HepG2 (cell line): ENCODE measurements around the gene TBCEL. TPM values are rescaled to one million over a fixed set of nuclear protein-coding genes. Genes with fewer than 3 reads are reported as not detected.

Experiments used
- CEBPZ ChIP-seq: IDR thresholded peaks from 2 replicates; pipeline ENCODE4 v1.6.1; 2012; ENCODE audit warnings: low read length, improper control_type of control experiment
- CTCF ChIP-seq: sonication (generic); formaldehyde crosslinking; IDR thresholded peaks from 2 replicates; pipeline ENCODE4 v1.5.0; 2020; ENCODE audit warnings: mild to moderate bottlenecking, missing genetic modification reagents, moderate library complexity
- FOXJ3 ChIP-seq: sonication (generic); formaldehyde crosslinking; IDR thresholded peaks from 2 replicates; pipeline ENCODE4 v1.4.0; 2020; ENCODE audit warnings: missing genetic modification reagents, mild to moderate bottlenecking, borderline replicate concordance
- GFI1 ChIP-seq: sonication (generic); formaldehyde crosslinking; IDR thresholded peaks from 2 replicates; pipeline ENCODE4 v1.5.0; 2020; ENCODE audit warnings: missing genetic modification reagents, mild to moderate bottlenecking, borderline replicate concordance
- HNRNPH1 ChIP-seq: fragments of 200-400 bp; formaldehyde crosslinking; optimal IDR thresholded peaks from 2 replicates; pipeline ENCODE3; 2017; ENCODE audit warnings: mild to moderate bottlenecking, low read depth, low read length
- IRF9 ChIP-seq: sonication (generic); formaldehyde crosslinking; IDR thresholded peaks from 2 replicates; pipeline ENCODE4 v1.8.0; 2022; ENCODE audit warnings: missing genetic modification reagents, mild to moderate bottlenecking, borderline replicate concordance
- MAFK ChIP-seq, 2 experiments: IDR thresholded peaks in 1 of 2; conservative IDR thresholded peaks in 1 of 2; 2 replicates each; pipeline ENCODE4 v1.6.1; 2011; ENCODE audit warnings: improper control_type of control experiment in 2 of 2, low read length in 2 of 2
- MTF1 ChIP-seq: sonication (generic); formaldehyde crosslinking; IDR thresholded peaks from 2 replicates; pipeline ENCODE4 v1.5.0; 2020; ENCODE audit warnings: missing genetic modification reagents
- PHF20 ChIP-seq: sonication (generic); formaldehyde crosslinking; IDR thresholded peaks from 2 replicates; pipeline ENCODE4 v1.5.0; 2020; ENCODE audit warnings: mild to moderate bottlenecking, missing genetic modification reagents
- RXRA ChIP-seq: sonication (generic); formaldehyde crosslinking; IDR thresholded peaks from 2 replicates; pipeline ENCODE4 v1.5.1; 2020; ENCODE audit warnings: missing genetic modification reagents
- ZFP90 ChIP-seq: sonication (generic); formaldehyde crosslinking; IDR thresholded peaks from 2 replicates; pipeline ENCODE4 v1.8.0; 2022; ENCODE audit warnings: missing genetic modification reagents, mild to moderate bottlenecking, inconsistent platforms, borderline replicate concordance
- ZFX ChIP-seq: sonication (generic); formaldehyde crosslinking; IDR thresholded peaks from 2 replicates; pipeline ENCODE4 v1.4.0; 2020; ENCODE audit warnings: mild to moderate bottlenecking, low read depth, missing genetic modification reagents, moderate library complexity
- ZKSCAN8 ChIP-seq: IDR thresholded peaks from 2 replicates; pipeline ENCODE4 v1.6.1; 2016; ENCODE audit warnings: borderline replicate concordance, missing genetic modification reagents, missing compliant biosample characterization
- ZMYM4 ChIP-seq: sonication (generic); formaldehyde crosslinking; IDR thresholded peaks from 2 replicates; pipeline ENCODE4 v1.8.1; 2023; ENCODE audit warnings: mild to moderate bottlenecking, missing genetic modification reagents
- ZNF510 ChIP-seq: sonication (generic); formaldehyde crosslinking; IDR thresholded peaks from 2 replicates; pipeline ENCODE4 v1.4.0; 2020; ENCODE audit warnings: low read depth, mild to moderate bottlenecking, missing genetic modification reagents
- ZNF607 ChIP-seq: sonication (generic); formaldehyde crosslinking; IDR thresholded peaks from 2 replicates; pipeline ENCODE4 v1.5.1; 2020; ENCODE audit warnings: missing genetic modification reagents, mild to moderate bottlenecking, borderline replicate concordance
- ZSCAN9 ChIP-seq: IDR thresholded peaks from 2 replicates; pipeline ENCODE4 v1.6.1; 2016; ENCODE audit warnings: borderline replicate concordance
- ZUFSP ChIP-seq: sonication (generic); formaldehyde crosslinking; IDR thresholded peaks from 2 replicates; pipeline ENCODE4 v1.9.0; 2021; ENCODE audit warnings: missing genetic modification reagents, mild to moderate bottlenecking, borderline replicate concordance
- polyA plus RNA-seq, 8 experiments: library from polyadenylated mRNA; depleted of rRNA in 3 of 8; stranded (reverse) in 7 of 8; unstranded in 1 of 8; fragments of >200 nt; fragmentation: Illumina TruSeq in 4 of 8; extraction: Trizol in 4 of 8; gene quantifications; 2 replicates each; pipeline versions ENCODE4 v1.2.1 to v1.2.3, GENCODE V29; 2011 to 2016; ENCODE audit warnings: low read depth in 4 of 8, missing spikeins in 1 of 8, mixed read lengths in 1 of 8; ENCODE audit not compliant: insufficient read depth in 1 of 8
- total RNA-seq, 5 experiments: library from RNA; depleted of rRNA; stranded (reverse); fragments of >200 nt; fragmentation: Illumina TruSeq; extraction: Trizol; gene quantifications; 2 replicates each; pipeline ENCODE4 v1.2.3, GENCODE V29; 2016; ENCODE audit warnings: low read depth in 1 of 5

The TBCEL gene
- total and polyA plus RNA-seq, 2 of the 13 experiments (the other 11 are each of a cell fraction or from before 2014, with no cell fraction given), result 6.1 to 12.5 TPM

- TF ChIP-seq ZNF607 (no peak), ZUFSP (CRISPR knock-in tag) (no peak), ZMYM4 (CRISPR knock-in tag) (0 out of 2 replicates have a peak, but pooled peaks have one; percentile 18), ZFP90 (no peak), FOXJ3 (CRISPR knock-in tag) (peak; percentile 26; the same call in 1 of the 2 replicates), MTF1 (CRISPR knock-in tag) (no peak), MAFK (conservative IDR thresholded peaks at IDR 0.05 in 1 of 2, IDR thresholded peaks at IDR 0.05 in 1 of 2; ENCODE audit: low read length in 2 of 2) (0 out of 4 replicates have a peak, but pooled peaks of 1 of the 2 experiments have one; percentile 12), RXRA (CRISPR knock-in tag) (no peak), ZKSCAN8 (CRISPR knock-in tag) (no peak), PHF20 (CRISPR knock-in tag) (no peak), CEBPZ (no peak), ZNF510 (CRISPR knock-in tag) (no peak), CTCF (CRISPR knock-in tag) (no peak), ZSCAN9 (CRISPR knock-in tag) (no peak), GFI1 (CRISPR knock-in tag) (peak; percentile 52; the same call in 1 of the 2 replicates), IRF9 (CRISPR knock-in tag) (no peak), HNRNPH1 (no peak), ZFX (CRISPR knock-in tag) (no peak)
Measured at GRCh38 chr11:121038648-121039409, 14.9 kb downstream of the TBCEL start (continued).
